RPMI7951 (cell line): ENCODE results near the gene LUC7L. TPM values are rescaled to one million over a fixed set of nuclear protein-coding genes. Genes with fewer than 3 reads are reported as not detected.
"Not testable (repeated sequence)": the region's sequence is repeated elsewhere in the genome, so short reads cannot be mapped to it uniquely, and the experiment has no call there.

Experiments
- DNase-seq: peaks from one replicate; pipeline ENCODE4 v3.0.0-alpha.2; 2012; ENCODE audit warnings: low read depth
- total RNA-seq: library from RNA; depleted of rRNA; stranded (reverse); fragments of >200 nt; shearing (Covaris generic); gene quantifications from 2 replicates; pipeline ENCODE4 v1.2.3, GENCODE V29; 2014; rRNA removed

The LUC7L gene, protein sequence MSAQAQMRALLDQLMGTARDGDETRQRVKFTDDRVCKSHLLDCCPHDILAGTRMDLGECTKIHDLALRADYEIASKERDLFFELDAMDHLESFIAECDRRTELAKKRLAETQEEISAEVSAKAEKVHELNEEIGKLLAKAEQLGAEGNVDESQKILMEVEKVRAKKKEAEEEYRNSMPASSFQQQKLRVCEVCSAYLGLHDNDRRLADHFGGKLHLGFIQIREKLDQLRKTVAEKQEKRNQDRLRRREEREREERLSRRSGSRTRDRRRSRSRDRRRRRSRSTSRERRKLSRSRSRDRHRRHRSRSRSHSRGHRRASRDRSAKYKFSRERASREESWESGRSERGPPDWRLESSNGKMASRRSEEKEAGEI
- 16.8 and 17.2 TPM in 2 replicates for total RNA-seq

DNA sequence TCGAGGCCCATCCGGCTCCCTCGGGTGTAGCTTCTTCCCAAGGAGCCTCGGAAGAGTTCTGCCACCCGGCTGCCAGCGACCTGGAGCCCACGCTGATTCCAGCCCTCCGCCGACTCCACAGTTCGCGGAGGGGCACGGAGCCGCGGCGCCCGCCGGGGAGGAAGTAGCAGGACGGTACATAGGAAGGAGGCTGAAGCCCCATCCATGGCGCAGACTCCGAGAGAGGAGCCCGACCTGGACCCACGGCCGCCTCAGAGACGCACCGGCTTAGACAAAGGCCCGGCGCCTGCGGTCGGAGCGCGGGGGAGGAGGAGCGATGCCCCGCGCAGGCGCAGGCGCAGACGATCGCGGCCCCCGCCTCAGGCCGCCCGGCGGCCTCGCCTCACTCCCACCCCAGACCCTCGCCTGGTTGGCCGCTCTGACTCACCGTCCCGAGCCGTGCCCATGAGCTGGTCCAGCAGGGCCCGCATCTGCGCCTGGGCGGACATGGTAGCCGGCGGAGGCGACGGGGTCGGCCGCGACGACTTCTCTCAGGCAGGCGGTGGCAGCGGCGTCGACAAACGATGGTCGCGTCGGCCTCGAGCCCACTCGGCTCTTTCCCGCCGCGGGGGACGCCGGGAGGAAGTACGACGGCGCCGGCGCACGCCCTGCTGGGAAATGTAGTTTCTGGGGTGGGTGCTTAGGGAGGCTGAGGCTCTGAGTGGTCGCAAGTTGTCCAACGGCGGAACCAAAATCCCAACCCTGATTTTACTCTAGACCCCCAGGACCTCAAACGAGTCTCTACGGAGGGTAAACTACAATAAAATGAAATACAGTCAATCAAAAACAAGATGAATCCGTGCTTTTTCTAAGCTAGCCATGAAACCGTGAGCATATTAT lies at the start of gene LUC7L:
Gene LUC7L (minus strand): TSS at position 598 of the 879 bp plus-strand sequence. CDS start 110 bp downstream, at position 488.
- peak; percentile 83 for DNase-seq

DNA sequence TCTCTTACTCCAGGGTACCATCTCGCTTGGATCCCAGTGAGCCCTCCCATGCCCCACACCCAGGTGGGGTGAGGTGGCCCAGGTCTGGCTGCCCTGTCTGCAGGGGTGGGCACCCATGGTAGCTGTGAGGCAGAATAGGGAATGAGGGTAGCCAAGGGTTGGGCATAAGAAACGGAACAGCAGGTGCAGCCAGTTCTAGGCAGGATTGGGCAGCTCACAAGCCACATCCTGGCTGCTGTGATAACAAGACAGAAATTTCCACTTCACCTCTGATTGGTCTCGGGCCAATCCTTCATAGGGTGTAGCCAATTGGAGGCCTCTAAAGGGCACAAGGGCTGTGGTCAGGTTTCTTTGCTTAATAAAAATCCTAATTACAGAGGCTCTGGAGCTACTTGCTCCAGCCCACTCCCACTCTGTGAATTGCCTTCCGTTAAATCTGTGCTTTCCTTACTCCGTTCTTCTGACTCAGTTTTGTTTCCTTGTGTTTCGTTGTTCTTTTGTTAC lies 49.7 kb upstream of the LUC7L start:
- peak; percentile 25 for DNase-seq

DNA sequence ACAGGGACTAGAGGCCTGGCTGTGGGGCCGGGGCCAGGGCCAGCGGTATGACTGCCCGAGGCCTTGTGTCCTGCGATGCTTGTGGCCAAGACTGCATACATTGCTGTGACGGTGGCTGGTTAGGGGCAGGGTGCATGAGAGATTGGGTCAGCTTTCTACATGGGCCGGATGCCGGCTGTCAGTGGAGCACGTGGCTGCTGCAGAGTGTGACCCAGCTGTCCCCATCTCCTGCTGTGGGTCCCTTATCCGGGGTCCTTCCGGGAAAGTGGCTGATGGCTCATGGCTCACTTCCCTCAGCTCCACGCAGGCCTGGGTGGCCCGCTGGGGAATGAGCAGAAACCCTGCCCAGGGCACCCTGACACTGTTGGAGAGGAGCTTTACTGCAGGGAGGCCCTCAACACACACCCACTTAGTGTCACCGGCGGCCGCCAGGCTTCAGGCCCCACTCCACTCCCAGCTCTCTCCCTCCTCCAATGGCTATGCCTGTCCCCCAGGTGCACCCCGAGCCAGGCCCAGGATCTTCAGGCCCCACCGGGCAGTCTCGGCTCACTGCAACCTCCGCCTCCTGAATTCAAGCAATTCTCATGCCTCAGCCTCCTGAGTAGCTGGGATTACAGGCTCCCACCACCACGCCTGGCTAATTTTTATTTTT lies 47.3 kb upstream of the LUC7L start:
- DNase-seq: peak; percentile 13

DNA sequence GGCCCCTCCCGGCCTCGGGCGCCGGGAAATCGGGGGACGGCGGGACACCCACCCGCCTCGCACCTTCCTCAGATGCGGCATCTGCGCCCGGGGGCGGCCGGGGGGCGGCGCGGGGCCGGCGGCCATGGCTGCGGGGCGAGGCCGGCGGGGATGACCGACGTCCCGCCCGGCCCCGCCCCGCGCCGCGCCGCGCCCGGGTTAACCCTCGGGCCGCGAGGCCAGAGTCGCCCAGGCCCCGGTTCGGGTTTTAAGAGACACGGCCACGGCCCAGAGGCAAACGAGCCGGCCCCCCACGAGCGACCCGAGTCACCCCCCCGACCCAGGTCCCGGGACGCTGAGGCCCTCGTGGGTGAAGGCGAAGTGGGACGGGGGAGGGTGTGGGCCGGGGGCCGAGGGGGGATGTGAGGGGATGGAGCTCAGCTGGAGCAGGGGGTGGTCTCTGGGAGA lies 46.6 kb upstream of the LUC7L start, which contains the start of gene RGS11:
Gene RGS11 (minus strand): TSS at position 159 of the 447 bp plus-strand sequence. CDS start 33 bp downstream, at position 126.
- DNase-seq: no peak

DNA sequence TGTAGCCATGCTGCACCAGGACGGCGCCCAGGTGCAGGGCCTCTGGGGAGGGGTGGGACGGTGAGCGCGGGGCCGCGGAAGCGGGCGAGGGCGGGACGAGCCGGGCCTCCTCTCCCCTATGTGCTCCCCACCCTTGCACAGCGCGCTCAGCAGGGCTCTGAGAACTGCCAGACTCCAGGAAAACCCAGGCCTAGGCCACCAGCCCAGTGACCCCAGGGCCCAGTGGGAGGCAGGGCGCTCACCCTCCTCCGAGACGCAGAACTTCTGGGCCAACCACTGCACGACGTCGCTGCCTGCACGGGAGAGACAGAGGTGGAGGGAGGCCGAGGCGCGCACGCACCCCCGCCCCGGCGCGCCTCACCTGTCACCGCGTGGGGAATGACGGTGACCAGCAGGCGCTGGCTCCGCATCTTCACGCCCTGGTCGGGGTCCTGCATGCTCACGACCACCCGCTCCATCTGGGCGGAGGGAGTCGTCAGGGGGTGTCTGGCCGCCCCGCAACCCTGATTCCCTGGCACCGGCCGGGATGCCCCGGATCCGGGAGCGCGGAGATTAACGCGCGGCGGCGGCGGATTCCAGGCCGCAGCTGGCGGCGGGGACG lies 45.9 kb upstream of the LUC7L start:
- no peak for DNase-seq

DNA sequence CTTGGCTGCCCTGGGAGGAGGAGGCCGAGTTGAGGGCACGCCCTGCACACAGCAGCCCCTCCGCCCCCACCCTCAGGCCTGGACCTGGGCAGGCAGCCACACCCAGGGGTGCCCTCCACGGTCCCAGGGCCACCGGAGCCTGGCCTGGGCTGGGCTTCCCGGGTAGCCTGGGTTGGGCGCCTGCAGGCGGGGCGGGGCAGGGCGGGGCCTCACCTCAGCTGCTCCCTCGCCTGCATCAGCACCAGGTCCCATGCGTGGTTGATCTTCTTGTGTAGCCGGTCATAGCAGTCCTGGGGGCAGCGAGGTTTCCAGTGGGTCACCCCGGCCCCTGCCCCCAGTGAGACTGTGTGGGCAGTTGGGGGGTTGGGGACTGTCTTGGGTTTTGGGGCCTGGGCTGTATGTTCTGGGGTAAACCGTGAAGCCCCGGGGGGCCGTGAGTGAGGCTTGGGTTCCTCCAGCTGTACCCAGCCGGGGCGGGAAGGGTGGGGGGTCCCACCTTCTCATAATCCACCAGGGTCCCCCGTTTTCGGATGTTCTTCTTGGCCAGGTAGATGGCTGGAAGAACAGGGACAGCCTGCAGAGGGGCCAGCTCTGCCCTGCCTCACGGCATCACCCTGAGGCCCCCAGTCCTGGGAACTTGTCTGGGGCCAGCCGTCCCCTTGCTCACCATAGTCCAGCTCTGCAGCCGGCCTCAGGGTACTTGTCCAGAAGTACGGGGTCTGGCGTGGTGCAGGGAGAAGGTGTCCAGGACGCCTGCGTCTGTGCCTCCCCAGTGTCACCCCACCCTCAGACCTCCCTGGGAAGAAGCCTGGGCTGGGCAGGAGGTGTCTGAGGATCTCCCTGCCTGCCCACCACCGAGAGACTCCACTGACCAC lies 44.5 kb upstream of the LUC7L start:
- DNase-seq: no peak

DNA sequence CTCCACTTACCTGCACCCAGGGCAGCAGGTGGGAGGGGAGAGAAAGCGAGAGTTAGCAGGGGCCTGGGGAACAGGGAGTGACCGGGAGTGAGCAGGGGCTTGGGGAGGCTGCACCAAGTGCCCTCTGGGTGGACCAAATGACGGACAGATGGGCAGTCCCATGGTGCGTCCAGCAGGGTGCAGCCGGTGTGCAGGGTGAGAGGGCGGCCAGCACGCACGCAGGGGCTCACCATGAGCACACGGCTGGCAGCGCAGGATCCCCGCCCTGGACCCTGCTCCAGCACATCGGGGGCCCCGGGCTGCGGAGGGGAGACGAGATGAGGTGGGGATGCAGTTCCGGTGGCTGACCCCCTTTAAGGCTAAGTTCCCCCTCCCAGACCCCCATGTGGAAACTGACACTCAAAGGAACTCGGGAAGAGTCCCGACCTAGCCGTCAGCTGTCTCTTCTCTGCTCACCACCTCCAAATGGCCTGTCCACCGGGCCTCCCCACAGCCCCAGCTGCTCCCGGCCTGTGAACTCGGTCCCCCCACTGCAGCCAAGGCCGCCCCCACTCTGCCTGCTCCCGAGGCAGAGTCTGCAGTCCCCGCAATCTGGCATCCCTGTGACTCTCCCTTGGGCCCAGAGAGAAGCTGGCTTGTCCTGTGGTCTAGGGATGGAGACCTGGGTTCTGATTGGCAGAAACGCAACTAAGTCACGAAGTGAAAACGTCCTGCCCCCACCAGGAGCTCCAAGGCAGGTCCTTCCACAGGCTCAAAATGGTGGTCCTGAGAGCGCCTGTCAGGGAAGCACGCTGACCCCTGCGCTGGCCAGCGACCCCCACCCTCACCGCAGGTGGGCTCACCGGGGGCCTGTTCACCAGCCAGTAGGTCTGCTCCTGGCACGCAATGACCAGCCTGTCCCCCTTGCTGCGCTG lies 43.6 kb upstream of the LUC7L start:
- no peak for DNase-seq

DNA sequence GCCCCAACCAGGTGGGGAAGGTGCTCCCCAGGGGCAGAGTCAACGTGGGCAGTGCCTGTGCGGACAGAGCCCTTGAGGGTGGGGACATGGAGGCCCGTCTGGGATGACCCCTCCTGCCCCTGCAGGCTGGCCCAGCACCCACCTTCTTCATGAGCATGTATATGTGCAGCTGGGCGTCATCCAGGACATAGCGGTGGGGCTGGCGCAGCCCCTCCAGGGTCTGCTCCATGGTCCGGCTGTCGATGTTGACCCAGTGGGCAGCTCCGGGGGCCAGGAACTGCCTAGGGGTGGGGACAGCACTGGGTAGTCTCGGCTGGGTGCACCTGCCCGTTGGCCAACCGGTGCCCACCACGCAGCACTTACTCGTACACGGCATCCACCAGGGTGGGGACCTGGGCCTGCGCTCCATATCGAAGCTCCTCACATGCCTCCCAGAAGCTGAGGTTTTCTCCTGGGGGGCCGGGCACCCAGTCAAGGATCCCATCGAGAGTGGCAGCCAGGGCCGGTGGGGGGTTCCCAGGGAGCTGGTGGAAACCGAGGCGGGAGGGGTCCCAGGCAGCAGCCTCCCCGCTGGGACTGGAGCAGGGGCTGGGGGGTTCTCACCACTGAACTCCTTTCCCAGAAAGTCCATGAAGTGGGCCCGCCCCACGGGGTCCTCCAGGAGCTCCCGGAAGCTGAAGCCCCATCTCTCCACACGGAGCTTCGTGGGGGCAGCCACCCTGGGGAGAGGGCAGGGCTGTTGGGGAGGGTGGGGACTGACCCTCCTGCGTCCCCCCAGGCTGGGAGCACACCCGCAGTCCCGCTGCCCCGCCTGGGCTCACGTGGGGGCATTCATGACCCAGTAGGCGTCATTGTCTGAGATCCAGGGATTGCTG lies 41.4 kb upstream of the LUC7L start:
- DNase-seq: no peak

DNA sequence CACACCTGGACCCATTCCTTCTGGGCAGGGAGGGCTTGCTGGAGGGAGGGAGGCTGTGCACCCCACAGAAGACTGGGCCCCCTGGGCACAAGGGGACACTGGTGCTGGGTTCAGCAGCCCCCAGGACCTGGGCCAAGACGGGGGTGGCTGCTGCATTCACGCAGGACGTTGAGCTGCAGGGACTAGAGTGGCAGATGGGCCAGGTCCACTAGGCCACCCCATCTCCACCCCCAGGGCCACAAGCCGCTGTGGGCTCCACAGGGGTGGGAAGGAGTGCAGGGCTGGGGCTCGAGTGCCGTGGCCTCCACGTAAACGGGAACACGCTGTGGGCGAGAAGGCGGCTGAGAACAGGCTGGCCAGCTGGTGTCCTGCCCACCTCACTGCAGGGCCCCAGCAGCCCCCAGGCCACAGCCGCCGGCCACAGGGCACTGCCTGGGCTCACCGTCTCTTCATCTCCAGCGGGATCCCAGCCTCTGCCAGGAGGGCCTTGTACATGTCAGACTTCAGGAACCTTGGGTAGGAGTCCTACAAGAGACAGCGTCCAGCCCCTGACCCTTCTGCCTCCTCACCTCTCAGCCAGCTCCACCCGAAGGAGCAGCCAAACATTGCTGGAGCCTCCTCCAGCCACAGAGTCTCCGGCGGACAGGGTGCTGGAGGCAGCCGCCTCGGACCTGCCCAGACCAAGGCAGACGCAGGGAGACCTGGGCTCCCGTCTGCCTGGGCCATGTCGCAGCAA lies 40.0 kb upstream of the LUC7L start:
- no peak for DNase-seq

DNA sequence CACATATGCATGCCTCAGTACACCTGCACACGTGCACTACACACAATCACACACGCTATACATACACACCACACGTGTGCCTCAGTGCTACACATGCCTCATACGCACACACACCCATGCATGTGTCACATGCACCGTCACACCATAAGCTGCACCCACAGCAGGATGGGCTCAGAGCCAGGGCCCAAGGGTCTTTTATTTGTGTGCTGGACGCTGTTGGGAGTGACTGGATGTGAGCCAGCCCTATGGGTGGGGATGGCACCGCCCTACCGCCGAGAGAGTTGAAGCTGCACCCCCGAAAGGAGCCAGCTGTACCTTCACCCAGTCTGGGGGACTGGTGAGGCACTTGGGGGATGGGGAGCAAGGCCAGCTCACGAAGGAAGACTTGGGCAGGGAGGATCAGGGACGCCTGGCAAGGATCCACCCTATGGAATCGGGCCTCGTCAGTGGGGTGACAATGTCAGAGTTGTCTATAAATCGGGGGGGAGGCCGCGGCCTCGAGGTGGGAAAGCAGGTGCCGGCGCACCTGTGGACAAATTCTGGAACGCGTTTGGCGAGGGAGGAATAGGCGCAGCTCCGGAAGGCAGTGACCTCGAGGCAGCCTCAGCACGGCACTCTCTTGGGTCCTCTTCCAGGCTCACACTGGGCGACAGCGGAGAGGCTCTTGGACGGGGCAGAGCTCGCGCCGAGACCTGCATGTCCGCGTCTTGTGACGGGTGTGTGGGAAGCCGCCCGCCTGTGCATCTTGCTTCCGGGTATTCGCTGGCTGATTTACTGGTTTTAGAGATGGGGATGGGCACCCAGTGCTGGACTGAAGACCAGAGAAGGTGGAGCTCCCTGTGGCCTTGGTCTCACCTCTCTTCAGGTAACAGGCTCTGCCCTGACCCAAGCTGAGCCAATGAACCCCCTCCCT lies 39.1 kb upstream of the LUC7L start:
- DNase-seq: peak; percentile 3

DNA sequence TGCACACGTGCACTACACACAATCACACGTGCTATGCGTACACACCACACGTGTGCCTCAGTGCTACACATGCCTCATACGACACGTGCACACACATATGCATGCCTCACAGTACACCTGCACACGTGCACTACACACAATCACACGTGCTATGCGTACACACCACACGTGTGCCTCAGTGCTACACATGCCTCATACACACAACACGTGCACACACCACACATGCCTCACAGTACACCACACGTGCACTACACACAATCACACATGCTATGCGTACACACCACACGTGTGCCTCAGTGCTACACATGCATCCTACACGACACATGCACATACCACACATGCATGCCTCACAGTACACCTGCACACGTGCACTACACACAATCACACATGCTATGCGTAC lies 38.3 kb upstream of the LUC7L start:
- DNase-seq: not testable (repeated sequence)

DNA sequence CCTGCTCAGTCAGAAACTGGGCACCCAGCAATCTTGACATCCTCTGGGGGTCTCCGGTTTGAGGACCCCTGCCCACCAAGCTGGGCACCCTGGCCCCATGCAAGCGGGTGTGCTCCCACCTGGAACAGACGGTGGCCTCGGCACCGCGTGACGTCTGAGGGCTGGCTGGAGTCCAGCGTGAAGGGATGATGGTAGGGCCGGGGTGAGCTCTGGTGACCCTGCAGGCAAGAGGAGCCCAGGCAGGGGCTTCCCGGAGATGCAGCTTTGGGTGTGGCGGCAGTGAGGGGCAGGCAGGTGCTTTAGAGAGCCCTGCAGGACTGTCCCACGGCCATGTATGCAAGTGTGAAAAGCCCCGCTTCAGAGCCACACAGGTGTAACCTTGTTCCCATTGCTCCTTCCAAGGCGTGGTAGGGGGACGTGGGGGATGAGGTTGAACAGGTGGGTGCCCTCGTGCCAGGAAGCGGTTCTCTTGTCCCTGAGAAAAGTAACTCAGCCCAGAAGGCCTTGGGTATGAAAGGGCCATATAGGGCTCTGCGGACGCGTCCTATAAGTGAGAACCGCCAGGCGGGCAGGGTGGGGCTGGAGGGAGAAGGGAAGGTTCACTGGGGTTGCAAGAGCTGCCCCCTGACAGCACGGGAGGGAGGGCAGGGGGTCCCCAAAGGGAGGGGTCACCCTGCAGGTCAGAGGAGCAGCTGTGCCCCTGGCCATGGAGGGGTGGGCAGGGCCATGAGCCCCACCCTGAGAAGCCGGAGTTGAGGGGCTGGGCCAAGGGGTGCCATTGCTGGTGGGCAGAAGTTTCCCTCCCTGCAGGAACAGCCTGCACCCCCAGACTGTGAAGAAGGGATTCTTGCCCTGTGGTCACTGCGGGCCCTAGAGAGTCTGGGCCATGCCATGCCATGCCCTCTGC lies 37.3 kb upstream of the LUC7L start:
- DNase-seq: no peak

DNA sequence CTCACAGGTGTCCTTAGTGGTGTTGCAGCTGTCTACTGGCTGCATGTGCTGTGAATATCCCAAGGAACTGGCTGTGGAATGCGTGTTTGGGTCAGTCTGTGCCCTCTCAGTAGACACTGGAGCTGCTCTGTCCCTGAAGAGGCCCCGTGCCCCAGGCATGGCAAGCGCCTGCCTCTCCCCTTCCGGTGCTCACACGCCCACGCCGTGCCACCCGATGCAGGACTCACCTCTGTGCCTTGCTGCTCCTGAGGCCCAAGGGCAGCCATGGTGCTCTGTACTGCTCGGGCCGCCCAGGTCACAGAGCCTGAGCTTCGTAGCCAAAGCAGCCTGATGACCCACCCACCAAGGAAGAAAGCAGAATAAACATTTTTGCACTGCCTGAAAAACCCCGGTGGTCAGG lies 36.5 kb upstream of the LUC7L start:
- peak; percentile 11 for DNase-seq

DNA sequence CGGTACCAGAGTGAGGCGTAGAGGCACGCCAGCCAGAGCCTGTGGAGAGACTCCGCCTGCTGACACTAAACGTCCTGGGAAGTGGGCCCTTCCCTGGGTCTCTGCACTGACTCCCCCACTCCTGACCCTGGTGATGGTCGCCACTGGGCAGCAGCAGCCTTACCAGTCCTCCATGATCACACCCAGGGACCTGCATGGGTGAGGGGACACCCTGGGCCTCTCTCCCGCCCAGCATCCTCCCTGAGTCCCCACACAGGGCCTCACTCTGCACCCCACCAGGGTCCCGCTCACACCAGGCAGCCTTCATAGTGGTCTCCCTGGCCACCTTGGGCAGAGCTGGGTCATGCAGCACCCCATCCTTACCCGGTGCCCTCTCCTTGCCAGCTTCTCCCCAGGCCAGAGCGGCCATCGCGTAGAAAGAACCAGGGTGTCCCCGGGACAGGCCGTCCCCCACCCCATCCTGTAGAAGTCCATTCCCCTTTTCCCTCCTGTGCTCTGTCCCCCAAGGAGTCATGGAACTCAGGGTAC lies 35.8 kb upstream of the LUC7L start:
- no peak for DNase-seq

DNA sequence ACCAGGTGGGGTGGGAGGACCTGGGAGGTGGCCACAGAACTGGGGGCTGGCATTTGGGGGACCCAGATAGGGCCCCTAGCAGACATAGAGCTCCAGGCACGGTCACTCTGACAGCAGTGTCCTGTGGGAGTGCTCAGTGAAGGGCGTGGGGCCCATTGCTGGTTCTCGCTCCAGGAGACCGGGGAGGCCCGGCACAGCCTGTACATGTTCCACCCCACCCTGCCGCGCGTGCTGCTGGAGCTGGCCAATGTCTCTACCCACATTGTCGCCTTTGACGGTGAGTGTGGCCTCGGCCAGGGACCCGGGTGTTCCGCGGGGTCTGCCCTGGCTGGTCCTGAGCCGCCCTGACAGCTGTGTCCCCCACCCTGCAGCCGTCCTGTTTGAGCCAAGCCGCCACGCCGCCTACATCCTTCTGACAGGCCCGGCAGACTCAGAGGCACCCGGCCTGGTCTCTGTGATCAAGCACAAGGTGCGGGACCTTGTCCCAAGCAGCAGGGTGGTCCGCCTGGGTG lies 35.2 kb upstream of the LUC7L start:
- no peak for DNase-seq
